DMS79 treated with DMSO at 0.1 percent for 48 hours (cell line): ENCODE data around the gene HADHA.
"Not testable (repeated sequence)": the region's sequence is repeated elsewhere in the genome, so short reads cannot be mapped to it uniquely, and the experiment has no call there.

Experiments used
- DNase-seq: peaks from one replicate; lab custom pipeline; 2025; lab: John Stamatoyannopoulos, UW

The HADHA gene

GRCh38 chr2:26244309-26245230 is at the start of gene HADHA, which contains the start of gene HADHB:
TSS of gene HADHA (minus strand) at chr2:26244632. CDS start at chr2:26244596, 36 bp downstream.
TSS of gene HADHB (plus strand) at chr2:26244939. CDS start at chr2:26254255, 9,316 bp downstream.
- peak; percentile 95 for DNase-seq

- no peak for DNase-seq
Observed at GRCh38 chr2:26292646-26293045, 48.2 kb upstream of the HADHA start.

DNA sequence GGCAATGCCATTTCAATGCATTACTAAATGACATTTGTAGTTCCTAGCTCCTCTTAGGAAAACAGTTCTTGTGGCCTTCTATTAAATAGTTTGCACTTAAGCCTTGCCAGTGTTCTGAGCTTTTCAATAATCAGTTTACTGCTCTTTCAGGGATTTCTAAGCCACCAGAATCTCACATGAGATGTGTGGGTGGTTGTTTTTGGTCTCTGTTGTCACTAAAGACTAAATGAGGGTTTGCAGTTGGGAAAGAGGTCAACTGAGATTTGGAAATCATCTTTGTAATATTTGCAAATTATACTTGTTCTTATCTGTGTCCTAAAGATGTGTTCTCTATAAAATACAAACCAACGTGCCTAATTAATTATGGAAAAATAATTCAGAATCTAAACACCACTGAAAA is 45.6 kb upstream of the HADHA start:
- DNase-seq: no peak

GRCh38 chr2:26285931-26286330 is 41.5 kb upstream of the HADHA start:
- DNase-seq: no peak

- no peak for DNase-seq
Observed at GRCh38 chr2:26284132-26284531, 39.7 kb upstream of the HADHA start.

- no peak for DNase-seq
Observed at GRCh38 chr2:26283606-26284005, 39.2 kb upstream of the HADHA start.

GRCh38 chr2:26281226-26281625 is 36.8 kb upstream of the HADHA start:
- no peak for DNase-seq

GRCh38 chr2:26279886-26280285 is 35.5 kb upstream of the HADHA start:
- no peak for DNase-seq

DNA sequence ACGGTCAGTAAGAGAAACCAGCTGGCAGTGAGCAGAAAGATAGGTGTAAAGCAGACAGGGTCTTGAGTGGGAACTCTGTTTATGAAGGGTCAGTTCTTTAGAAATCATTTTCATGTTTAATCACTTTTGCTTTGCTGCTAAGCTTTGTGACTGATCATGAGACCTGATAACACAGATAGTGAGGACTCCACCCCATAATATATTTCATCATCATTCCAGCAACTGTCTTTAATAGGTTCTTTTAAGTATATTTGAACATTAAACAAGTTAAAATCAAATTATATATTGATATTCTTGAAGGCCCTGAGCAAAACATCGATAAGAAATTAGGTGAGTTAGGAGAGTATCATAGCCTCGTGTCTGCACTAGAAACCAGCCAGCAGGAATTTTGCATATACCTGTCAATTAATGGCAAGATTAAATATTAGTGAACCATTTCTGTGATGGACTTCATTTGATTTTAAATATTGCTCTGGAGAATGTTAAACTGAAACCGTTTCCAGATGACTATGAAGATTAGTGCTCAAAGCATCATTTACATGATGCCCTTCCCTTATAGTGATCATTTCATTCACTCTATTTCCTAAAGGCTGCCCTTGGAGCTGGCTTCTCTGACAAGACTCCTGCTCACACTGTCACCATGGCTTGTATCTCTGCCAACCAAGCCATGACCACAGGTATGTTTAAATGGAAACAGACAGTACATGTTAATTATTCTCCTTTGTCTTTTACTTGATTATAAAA is 32.2 kb upstream of the HADHA start:
- no peak for DNase-seq

- peak; percentile 49 for DNase-seq
Observed at GRCh38 chr2:26274058-26274613, 29.7 kb upstream of the HADHA start.

- DNase-seq: no peak
Observed at GRCh38 chr2:26273501-26273900, 29.1 kb upstream of the HADHA start.

DNA sequence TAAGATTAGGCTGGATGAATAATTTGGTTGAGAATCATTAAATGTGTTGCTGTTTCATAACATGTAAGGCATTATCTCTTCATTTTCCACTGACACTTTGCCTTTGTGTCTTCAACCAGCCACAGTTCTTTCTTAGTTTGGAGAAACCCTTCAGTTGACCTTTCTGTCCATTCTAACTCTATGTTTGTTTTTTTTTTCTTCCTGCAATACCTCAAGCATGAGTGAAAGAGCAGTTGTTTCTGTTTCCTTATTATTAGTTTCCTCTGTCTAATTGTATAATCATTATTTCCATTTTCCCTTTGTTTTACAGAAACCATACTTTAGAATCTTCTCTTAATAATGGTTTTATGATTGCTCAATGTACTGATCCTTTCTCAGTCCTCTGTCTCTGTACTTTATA is 25.9 kb upstream of the HADHA start:
- no peak for DNase-seq

- no peak for DNase-seq
Observed at GRCh38 chr2:26269571-26270158, 25.2 kb upstream of the HADHA start.

DNA sequence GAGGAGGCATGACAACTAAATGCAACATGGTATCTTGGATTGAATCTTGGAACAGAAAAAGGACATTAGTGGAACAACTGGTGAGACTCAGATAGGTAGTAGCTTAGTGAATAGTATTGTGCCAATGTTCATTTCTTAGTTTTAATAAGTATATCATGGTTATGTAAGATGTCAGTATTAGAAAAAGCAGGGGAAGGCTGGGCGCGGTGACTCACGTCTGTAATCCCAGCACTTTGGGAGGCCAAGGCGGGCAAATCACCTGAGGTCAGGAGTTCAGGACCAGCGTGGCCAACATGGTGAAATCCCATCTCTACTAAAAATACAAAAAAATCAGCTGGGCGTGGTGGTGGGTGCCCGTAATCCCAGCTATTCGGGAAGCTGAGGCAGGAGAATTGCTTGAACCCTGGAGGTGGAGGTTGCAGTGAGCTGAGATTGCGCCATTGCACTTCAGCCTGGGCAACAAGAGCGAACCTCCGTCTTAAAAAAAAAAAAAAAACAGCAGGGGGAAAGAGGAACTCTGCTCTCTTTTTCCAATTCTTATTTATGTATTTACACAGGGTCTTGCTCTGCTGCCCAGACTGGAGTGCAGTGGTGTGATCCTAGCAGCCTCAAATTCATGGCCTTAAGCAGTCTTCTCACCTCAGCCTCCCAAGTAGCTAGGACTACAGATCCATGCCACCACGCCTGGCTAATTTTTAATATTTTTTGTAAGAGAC is 24.4 kb upstream of the HADHA start:
- DNase-seq: not testable (repeated sequence)

- no peak for DNase-seq
Observed at GRCh38 chr2:26268213-26268612, 23.8 kb upstream of the HADHA start.

DNA sequence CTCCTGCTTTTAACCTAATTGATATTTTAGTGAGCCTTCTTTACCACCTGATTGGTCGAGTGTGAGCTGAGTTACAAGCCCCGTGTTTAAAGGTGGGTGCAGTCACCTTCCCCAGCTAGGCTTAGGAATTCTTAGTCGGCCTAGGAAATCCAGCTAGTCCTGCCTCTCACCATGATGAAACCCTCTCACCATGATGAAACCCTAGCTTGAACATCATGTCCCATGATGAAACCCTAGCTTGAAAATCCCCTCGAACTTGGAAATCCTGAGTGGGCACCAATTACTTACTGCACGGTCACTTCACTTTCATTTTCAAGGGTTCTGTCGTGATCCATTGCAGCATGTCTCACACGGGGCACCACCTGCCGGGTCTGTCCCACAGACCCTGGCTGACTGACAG is 14.4 kb upstream of the HADHA start:
- DNase-seq: not testable (repeated sequence)

DNA sequence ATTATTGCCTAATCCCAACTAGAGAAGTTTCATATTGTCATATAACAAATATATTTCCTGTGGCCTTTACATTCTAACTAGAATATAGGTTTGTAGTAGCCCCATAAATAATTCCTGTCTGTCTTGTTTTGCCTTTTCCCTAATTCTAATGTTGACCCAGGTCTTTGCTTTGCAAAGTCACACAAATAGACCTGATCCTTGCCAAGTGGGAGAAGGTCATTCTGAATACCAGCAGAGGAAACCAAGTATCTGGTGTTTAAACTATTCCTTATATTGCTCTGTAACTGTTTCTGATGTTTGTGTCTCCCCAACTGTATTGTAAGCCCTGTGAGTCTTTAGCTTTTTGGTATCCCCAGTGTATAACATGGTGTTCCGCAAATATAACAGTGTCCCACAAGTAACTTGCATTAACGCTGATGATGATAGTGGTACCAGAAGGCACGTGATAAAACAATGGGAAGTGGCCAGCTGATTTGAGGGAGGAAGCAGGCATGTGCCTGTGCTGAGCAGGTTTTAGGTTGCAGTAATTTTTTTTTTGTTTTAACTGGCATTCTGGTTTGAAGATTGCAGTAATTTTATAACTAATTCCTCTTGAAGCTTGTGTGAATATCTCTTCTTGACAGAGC is 11.4 kb upstream of the HADHA start:
- DNase-seq: no peak

DNA sequence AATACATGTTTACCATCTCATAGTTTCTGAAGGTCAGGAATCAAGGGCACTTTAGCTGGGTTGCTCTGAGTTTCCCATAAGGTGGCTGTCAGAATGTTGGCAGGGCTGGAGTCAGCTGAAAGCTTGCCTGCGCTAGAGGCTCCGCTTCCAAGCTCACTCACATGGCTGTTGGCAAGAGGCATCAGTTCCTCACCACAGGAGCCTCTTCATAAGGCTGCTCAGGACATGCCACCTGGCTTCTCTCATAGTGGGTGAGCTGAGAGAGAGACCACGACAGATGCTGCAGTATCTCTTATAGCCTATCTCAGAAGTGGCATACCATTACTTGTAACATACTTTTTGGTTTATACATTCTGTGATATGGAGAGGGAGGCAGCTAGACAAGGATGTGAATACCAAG is 7.5 kb upstream of the HADHA start:
- peak; percentile 52 for DNase-seq

DNA sequence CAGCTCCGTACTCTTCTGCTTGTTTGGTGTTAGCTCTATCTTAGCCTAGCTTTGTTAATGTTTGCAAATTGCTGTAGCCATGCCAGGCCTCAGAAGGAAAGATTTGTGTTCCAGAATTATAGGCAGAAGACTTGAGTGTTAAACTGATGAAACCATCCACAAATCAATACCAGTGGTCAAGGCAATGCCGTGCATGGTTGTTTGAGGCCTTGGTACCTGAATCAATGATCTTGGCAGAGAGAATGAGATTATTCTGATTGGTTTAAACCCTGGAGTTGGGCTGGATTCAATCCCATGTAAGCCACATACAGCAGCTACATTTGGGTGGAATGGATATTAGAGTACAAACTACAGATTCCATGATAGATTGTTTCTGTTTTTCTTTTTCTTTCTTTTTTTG is 5.2 kb upstream of the HADHA start:
- no peak for DNase-seq

GRCh38 chr2:26246818-26247217 is 2.4 kb upstream of the HADHA start:
- DNase-seq: no peak

GRCh38 chr2:26245810-26246209 is 1.4 kb upstream of the HADHA start:
- peak; percentile 32 for DNase-seq
